H1 (cell line): ENCODE measurements around the gene MROH2A. TPM values are rescaled to one million over a fixed set of nuclear protein-coding genes. Genes with fewer than 3 reads are reported as not detected.

Experiments used
- KDM1A ChIP-seq: fragments of 200-600, 300-600 bp; sonication (generic); IDR thresholded peaks from 2 replicates; pipeline ENCODE4 v1.7.1; 2016; ENCODE audit warnings: mild to moderate bottlenecking, low read length, borderline replicate concordance
- MAFK ChIP-seq: IDR thresholded peaks from 2 replicates; pipeline ENCODE4 v1.6.1; 2012; ENCODE audit warnings: low read depth, mild to moderate bottlenecking, improper control_type of control experiment, low read length
- POLR2A ChIP-seq, 2 experiments: IDR thresholded peaks; 1 replicate in 1 of 2; 2 replicates in 1 of 2; pipeline ENCODE4 v1.6.1; 2011; ENCODE audit warnings: low read depth in 2 of 2, low read length in 2 of 2, mild to moderate bottlenecking in 2 of 2; ENCODE audit errors: control extremely low read depth in 1 of 2
- RNF2 ChIP-seq: fragments of 200-900, 300-1000 bp; sonication (generic); IDR thresholded peaks from 2 replicates; pipeline ENCODE4 v1.7.1; 2016; ENCODE audit warnings: borderline replicate concordance, low read depth, mild to moderate bottlenecking, antibody characterized with exemption, low read length; ENCODE audit not compliant: poor library complexity, severe bottlenecking; ENCODE audit errors: missing control alignments
- RXRA ChIP-seq: IDR thresholded peaks from 2 replicates; pipeline ENCODE4 v1.6.1; 2011; ENCODE audit warnings: low read depth, mild to moderate bottlenecking, low read length, moderate library complexity; ENCODE audit not compliant: insufficient read depth
- SAP30 ChIP-seq: fragments of 300-600 bp; sonication (generic); IDR thresholded peaks from 2 replicates; pipeline ENCODE4 v1.7.1; 2012; ENCODE audit warnings: low read length, moderate library complexity, mild to moderate bottlenecking, inconsistent platforms; ENCODE audit not compliant: insufficient read depth, insufficient replicate concordance
- SUZ12 ChIP-seq: fragments of 200-600 bp; sonication (generic); IDR thresholded peaks from 2 replicates; pipeline ENCODE4 v1.6.1; 2012; ENCODE audit warnings: mild to moderate bottlenecking, inconsistent platforms, low read length, moderate library complexity, mixed read lengths
- TEAD4 ChIP-seq: IDR thresholded peaks from 2 replicates; pipeline ENCODE4 v1.6.1; 2012; ENCODE audit warnings: low read depth, low read length, inconsistent platforms, mixed read lengths
- polyA plus RNA-seq, 7 experiments: library from polyadenylated mRNA; depleted of rRNA in 3 of 7; stranded (reverse) in 5 of 7; unstranded in 2 of 7; fragments of >200 nt in 5 of 7; fragments of 200-250 nt in 2 of 7; gene quantifications; 1 replicate in 5 of 7; 2 replicates in 1 of 7; 4 replicates in 1 of 7; pipeline versions ENCODE4 v1.2.1 to v1.2.3, GENCODE V29; 2011 to 2013; ENCODE audit warnings: missing spikeins in 2 of 7, mixed read lengths in 2 of 7
- total RNA-seq: library from RNA; stranded (reverse); fragmentation: NEBNext Ultra II Directional; extraction: Animal tissue kit (Norgen Biotek cat#: 25700); gene quantifications from 2 replicates; pipeline ENCODE4 v1.2.1, GENCODE V29; 2021

The MROH2A gene
- total and polyA plus RNA-seq, 2 of the 8 experiments (the other 6 are each of a cell fraction or from before 2014, with no cell fraction given): not detected

DNA sequence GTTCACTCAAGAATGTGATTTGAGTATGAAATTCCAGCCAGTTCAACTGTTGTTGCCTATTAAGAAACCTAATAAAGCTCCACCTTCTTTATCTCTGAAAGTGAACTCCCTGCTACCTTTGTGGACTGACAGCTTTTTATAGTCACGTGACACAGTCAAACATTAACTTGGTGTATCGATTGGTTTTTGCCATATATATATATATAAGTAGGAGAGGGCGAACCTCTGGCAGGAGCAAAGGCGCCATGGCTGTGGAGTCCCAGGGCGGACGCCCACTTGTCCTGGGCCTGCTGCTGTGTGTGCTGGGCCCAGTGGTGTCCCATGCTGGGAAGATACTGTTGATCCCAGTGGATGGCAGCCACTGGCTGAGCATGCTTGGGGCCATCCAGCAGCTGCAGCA, 18.1 kb upstream of the MROH2A start, which contains the start of gene UGT1A1 (continued):
- no peak for TF ChIP-seq POLR2A (IDR thresholded peaks at IDR 0.05; ENCODE audit: control extremely low read depth in 1 of 2, low read depth in 2 of 2, low read length in 2 of 2)
- no peak for TF ChIP-seq KDM1A
- TF ChIP-seq SAP30: no peak
- no peak for TF ChIP-seq TEAD4
- no peak for TF ChIP-seq SUZ12
- TF ChIP-seq RNF2: no peak
- TF ChIP-seq RXRA: no peak
- no peak for TF ChIP-seq MAFK
